ENCODE results near the gene URB1.

URB1 gene

DNA sequence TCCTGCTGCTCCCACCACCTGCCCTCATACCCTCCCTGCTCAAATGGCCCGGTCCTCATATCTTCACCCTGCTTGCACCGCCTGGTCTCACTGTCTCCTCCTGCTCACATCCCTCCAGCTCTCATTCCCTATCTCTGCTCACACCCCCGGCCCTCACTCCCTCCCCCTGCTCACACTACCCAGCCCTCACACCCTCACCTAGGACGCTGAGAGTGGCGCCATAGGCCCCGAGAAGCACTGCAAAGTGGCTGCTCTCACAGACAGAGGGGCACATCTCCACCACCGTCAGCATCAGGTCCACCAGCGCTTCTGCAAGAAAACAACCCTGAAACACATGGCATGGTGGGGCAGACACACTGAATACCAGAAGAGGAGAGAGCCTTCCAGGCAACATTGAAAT, 55.6 kb downstream of the URB1 start:
- no peak for DNase-seq (ENCODE audit: low spot score)
- TF ChIP-seq, protein P1, sequence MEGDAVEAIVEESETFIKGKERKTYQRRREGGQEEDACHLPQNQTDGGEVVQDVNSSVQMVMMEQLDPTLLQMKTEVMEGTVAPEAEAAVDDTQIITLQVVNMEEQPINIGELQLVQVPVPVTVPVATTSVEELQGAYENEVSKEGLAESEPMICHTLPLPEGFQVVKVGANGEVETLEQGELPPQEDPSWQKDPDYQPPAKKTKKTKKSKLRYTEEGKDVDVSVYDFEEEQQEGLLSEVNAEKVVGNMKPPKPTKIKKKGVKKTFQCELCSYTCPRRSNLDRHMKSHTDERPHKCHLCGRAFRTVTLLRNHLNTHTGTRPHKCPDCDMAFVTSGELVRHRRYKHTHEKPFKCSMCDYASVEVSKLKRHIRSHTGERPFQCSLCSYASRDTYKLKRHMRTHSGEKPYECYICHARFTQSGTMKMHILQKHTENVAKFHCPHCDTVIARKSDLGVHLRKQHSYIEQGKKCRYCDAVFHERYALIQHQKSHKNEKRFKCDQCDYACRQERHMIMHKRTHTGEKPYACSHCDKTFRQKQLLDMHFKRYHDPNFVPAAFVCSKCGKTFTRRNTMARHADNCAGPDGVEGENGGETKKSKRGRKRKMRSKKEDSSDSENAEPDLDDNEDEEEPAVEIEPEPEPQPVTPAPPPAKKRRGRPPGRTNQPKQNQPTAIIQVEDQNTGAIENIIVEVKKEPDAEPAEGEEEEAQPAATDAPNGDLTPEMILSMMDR (IDR thresholded peaks at IDR 0.05; ENCODE audit: extremely low read depth, missing control alignments): no peak

DNA sequence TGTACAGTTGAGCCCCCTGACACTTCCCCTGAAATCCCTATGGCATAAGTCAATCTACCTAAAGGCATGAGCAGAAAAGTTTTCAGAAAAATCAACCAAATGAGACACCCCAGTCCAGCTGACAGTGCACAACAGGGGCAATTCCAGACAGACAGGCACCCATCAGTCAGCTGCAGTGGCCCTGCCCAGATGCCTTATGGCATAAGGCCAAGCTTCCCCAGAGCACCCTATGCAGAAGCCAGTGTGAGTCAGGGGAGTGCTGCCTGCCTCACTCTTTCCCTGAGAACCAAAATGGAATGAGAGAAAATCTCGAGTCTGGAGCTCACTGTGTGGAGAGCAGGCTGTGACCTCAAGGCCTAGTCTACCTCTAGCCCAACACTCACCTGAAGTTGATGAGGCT, 56.1 kb downstream of the URB1 start:
- TF ChIP-seq, protein P1 (IDR thresholded peaks at IDR 0.05; ENCODE audit: extremely low read depth, missing control alignments): no peak
- no peak for DNase-seq (ENCODE audit: low spot score)

DNA sequence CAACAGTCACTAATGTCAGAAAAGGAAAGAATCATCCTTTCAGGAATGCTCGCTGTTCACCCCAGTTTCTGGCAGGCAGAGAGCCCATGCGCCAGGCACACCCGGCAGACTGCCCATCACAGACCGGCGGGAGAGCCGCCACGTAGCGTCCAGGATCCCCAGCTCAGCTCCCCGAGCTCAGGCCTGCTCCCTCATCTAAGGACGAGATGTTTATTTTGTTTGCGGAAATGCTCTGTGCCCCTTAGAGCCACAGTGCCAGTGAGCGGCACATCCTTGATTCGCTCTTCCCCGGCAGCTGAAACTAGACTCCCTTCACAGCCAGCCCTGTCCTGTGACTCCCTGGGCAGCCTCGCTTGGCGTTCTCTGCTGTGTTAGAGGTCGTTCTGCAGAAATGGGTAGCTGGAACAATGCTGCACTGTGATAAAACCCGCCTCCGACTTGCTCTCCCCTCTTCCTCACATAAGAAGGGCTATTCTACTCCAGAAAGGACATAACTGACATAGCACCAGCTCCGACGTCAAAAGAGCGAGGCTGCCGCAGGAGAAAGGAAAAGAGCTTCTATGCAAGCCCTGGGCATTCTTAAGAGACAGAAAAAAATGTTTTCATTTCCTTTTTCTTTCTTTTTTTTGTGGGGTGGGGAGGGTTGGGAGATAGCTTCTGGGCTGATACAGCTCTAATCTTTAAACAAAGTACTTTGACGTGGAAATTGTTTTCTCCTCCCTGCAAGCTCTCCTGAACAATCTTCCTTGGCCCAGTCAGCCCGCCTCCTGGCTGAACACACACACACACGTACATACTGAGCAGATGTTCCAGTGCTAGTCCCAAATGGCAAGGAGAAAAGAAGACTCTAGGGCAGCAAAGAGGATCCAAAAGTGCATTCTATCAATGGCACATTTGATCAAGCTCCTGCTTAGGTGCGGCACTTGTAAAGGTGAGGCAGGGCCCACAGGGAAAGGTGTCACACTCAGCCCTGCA, 56.9 kb downstream of the URB1 start:
- TF ChIP-seq, protein P1 (IDR thresholded peaks at IDR 0.05; ENCODE audit: extremely low read depth, missing control alignments): no peak
- DNase-seq (ENCODE audit: low spot score): no peak

DNA sequence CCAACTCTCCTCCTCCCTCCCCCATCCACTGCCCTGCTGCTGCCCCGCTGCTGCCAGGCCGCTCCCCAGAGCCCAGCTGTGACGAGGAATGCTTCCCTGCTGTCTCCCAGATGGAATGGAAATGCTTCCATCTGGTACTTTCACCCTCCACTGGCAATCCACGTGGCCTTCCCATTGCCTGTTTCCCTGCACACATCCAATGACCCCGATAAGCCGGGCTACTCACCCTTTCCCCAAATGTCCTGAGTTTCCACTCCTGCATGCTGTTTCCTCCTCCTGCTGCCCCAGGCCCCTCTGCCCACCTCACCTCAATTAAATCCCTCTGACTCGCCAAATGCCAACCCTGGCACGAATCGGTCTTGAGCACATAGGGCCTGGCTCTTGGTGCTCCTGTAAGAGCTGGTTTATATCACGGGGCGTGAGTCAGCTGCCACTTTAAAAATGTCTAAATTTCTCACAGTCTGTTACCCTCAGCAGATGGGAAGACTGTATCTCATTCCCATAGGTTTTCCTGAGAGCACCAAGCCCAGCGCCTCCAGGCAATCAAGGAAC, 57.8 kb downstream of the URB1 start:
- DNase-seq (ENCODE audit: low spot score): no peak
- TF ChIP-seq, protein P1 (IDR thresholded peaks at IDR 0.05; ENCODE audit: extremely low read depth, missing control alignments): no peak

DNA sequence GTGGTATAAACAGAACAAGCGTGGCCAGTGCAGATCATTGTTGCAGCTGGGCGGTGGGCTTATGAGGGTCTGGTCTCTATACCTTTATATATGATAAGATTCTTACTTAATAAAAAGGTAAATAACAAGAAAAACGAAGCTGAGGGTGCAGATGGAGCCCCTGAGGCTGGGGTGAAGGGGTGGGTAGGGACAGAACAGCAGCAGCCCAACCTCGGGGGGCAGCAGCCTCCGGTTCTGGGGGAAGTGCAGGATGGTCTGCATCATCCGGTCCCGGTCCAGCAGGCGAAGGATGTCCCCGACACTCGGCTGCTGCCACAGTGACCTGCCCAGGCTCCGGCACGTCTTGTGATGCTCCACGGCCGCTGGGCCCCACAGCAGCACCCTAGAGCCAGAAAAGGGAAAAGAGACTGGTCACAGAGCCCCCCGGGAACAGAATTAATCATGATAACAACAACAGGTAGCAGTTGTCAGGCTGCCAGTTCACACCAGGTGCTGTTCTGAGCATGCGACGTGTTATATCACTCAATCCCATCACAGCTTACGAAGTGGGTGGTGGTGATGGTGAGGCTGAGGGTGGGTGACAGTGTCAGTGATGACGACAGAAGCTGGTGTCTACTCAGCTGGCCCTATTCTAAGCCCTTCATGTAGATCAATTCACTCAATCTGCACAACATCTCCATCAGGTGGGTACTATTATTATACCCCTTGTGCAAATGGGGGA, 58.7 kb downstream of the URB1 start:
- TF ChIP-seq, protein P1 (IDR thresholded peaks at IDR 0.05; ENCODE audit: extremely low read depth, missing control alignments): no peak
- DNase-seq (ENCODE audit: low spot score): no peak

DNA sequence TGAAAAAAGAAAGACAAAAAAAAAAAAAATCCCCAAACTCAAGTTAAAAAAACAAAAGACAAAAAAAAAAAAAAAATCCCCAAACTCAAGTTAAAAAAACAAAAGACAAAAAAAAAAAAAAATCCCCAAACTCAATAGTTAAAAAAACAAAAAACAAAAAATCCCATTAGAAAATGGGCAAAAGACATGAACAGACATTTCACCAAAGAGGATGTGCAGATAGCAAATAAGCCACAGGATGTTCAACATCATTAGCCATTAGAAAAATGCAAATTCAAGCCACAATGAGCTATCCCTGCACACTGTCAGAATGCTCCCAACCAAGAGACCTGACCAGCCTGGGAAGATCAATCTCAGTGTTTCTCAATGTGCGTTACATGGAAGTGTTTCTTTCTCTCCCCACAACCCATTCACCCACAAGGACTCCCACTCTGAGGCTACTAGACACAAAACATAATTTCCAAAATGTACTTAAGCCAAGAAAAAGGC, 60.3 kb downstream of the URB1 start:
- no peak for DNase-seq (ENCODE audit: low spot score)
- TF ChIP-seq, protein P1 (IDR thresholded peaks at IDR 0.05; ENCODE audit: extremely low read depth, missing control alignments): no peak
